Measurements from ENCODE around the gene RAB5A.
"Not testable (repeated sequence)": the region's sequence is repeated elsewhere in the genome, so short reads cannot be mapped to it uniquely, and the experiment has no call there.

Gene RAB5A

DNA sequence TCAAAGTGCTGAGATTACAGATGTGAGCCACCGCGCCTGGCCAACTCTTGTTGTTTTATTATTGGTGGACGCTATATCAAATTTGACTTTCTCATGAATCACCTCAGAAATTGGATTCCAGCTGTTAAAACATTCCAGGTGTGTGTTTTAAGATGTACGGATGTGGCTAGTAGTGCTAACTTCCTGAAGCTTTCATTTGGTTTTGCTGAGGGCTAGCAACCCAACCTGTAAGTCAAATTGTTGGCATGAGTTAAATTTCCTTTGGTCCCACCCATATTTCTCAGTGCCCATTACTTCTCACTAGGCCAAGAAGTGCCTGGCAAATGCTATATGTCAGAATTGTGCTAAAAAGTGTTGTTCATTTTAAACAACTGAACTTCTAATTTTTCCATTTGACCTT lies 80.2 kb downstream of the RAB5A start:
- TF ChIP-seq ZNF384 (IDR thresholded peaks at IDR 0.05): no peak
- CTCF ChIA-PET: no interaction called here
- no peak for DNase-seq (ENCODE audit: extremely low spot score)
- POLR2A ChIA-PET: no interaction called here

DNA sequence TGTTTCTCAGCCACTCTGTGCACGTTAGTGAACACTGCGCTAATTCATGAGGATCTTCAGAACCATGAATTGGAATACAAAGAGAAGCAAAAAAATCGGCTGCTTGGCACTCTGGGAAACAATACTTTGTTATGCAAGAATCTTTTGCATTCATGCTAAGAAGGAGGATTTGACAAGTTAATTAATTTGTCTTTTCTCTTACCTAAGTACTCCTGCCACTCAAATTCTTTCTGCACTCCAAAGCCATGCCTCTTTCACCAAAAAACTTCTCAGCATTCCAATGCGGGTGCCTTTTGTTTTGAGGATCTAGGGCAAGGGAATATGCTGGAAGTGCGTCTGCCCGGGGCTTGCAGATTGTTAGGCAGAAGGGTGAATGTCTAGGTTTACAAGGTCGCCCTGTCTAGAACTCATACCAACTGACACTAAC lies 82.0 kb downstream of the RAB5A start:
- ChIA-PET POLR2A (no interaction called here), CTCF (no interaction called here)
- DNase-seq (ENCODE audit: extremely low spot score): no peak
- TF ChIP-seq ARNT (IDR thresholded peaks at IDR 0.05) (no peak), CTBP1 (IDR thresholded peaks at IDR 0.05; ENCODE audit: borderline replicate concordance) (no peak), HDGF (IDR thresholded peaks at IDR 0.05; ENCODE audit: borderline replicate concordance) (no peak), SUZ12 (IDR thresholded peaks at IDR 0.05) (no peak), FOXK2 (IDR thresholded peaks at IDR 0.05) (no peak), FOXA1 (IDR thresholded peaks at IDR 0.05) (no peak), ZNF384 (IDR thresholded peaks at IDR 0.05) (no peak), TARDBP (IDR thresholded peaks at IDR 0.05) (no peak), L3MBTL2 (conservative IDR thresholded peaks at IDR 0.05) (no peak), ELF4 (IDR thresholded peaks at IDR 0.05) (no peak), LEF1 (IDR thresholded peaks at IDR 0.05; ENCODE audit: borderline replicate concordance) (no peak), NFRKB (IDR thresholded peaks at IDR 0.05) (no peak), BHLHE40 (IDR thresholded peaks at IDR 0.05; ENCODE audit: borderline replicate concordance) (no peak), FOXM1 (IDR thresholded peaks at IDR 0.05; ENCODE audit: borderline replicate concordance) (no peak)
- TF ChIP-seq, protein P1, sequence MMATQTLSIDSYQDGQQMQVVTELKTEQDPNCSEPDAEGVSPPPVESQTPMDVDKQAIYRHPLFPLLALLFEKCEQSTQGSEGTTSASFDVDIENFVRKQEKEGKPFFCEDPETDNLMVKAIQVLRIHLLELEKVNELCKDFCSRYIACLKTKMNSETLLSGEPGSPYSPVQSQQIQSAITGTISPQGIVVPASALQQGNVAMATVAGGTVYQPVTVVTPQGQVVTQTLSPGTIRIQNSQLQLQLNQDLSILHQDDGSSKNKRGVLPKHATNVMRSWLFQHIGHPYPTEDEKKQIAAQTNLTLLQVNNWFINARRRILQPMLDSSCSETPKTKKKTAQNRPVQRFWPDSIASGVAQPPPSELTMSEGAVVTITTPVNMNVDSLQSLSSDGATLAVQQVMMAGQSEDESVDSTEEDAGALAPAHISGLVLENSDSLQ (IDR thresholded peaks at IDR 0.05): no peak

DNA sequence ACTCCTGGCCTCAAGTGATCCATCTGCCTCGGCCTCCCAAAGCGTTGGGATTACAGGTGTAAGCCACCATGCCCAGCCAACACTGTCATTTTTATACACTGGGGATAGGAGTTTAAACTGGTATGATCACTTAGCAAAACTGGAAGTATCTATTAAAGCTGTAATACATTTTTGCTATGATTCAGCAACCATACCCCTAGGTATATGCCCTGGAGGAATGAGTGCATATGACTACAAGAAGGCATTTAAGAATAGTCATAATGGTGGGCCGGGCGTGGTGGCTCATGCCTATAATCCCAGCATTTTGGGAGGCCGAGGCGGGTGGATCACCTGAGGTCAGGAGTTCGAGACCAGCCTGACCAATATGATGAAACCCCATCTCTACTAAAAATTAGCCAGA lies 85.0 kb downstream of the RAB5A start:
- POLR2A ChIA-PET; DNase-seq (ENCODE audit: extremely low spot score); CTCF ChIA-PET: not testable (repeated sequence)
